Activated CD4-positive, alpha-beta T cell treated with anti-CD3 and anti-CD28 coated beads, Interleukin-2, Interleukin-6, amounts not matched to agents 100 ng/mL and 50 ng/mL, durations not matched to agents 16 hours and 8 hours (primary cell): Measurements from ENCODE around the gene RAPGEF4.

ENCODE experiments used
- DNase-seq: peaks from one replicate; pipeline ENCODE4 v3.0.0-alpha.2; 2020

The RAPGEF4 gene

DNA sequence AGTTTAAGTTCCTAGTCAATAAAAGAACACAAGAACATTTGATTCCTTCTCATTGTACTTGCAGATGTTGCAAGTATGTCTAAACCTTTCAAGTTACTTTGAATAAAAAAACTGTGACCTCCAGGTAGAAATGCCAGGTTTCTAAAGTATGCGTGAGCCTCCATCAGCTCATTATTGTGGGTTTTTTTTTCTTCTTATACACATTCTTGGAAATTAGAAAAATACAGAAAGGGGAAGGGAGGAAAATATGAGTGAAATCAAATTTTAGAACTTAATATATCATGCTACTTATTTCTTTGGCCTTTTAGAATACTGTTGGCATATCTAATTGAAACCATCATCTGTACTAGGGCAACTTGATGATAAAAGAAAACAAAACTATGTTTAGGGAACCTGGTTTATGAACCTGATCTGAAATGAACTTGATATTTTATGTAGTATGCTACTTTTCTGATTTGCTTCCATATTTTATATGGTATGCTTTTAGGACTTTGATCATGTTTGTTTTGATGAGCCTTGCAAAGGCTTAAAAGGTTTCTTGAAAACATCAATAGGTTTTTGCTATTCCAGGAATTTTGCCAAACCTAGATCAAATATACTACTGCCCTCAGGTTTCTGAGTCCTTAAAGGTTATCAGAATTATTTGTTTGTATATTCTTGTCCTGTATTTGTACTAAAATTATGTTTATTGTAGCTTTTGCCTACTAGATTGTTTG, 209.3 kb downstream of the RAPGEF4 start:
- no peak for DNase-seq

DNA sequence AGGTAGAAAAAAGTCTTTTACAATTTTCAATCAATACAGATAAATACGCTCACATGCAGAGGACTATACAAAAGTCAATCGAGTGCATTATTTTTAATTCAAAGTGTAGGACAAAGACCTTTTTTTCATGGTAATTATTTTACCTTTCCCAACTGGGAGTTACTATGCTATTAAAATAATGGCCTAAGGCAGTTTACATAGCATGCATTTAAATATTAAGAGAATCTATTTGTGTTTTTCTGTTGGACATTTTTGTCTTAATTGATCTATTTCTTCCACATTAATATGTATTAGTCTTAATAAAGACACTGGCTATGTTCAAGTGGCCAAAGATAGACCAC, 209.8 kb downstream of the RAPGEF4 start:
- DNase-seq: no peak

DNA sequence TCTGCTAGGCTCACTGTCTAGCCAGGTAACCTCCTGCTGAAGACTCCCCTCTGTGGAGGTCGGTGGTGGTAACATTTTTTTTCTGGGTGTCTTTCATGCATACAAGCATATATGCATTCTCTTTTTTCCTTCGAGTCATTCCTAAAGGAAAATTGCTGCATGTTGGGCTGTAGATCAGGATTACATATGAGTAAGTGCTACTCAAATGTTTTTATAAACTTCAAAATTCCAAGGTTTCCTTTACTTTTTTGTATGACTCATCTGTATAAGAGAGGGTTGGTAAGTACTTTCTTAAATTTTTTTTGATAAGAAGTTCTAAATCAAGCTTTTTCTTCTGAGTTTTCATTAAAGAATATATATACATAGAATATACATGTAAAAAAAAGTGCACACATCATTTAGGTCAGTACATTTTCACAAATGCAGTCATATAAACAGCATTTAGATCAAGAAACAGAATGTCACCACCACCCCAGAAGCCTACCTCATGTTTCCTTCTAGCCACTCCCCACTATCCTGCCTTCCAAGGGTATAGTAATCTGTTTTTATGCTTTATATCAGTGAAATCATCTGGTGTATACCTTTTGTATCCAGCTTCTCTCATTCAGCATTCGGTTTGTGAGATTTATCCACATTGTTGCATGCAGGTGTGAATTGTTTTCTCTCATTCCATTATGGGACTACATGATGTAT, 212.0 kb downstream of the RAPGEF4 start:
- no peak for DNase-seq

DNA sequence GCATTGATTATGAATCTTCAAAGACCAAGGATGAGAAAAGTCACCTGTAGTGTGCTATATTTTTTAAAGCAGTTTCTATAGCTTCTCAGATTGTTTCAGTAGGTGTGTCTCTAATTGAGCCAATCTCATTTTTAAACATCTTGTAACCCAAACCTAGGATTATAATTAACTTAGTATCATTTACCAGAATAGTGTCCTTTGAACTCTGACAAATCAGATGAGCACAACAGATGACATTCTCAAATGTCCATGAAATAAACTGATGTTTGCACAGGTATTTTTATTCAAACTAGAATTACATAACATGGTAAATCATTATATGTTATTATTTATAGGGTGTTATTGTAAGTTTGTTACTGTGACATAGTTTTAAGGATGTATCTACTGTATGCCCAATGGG, 213.9 kb downstream of the RAPGEF4 start:
- DNase-seq: no peak

GRCh38 chr2:172950565-172950964, 214.9 kb downstream of the RAPGEF4 start:
- DNase-seq: no peak

- no peak for DNase-seq
Observed at GRCh38 chr2:172951554-172951953, 215.9 kb downstream of the RAPGEF4 start.

- DNase-seq: no peak
Observed at GRCh38 chr2:172953411-172953810, 217.8 kb downstream of the RAPGEF4 start.

- no peak for DNase-seq
Observed at GRCh38 chr2:172953970-172954852, 218.6 kb downstream of the RAPGEF4 start.

GRCh38 chr2:172955587-172955986, 219.9 kb downstream of the RAPGEF4 start:
- DNase-seq: no peak

- no peak for DNase-seq
Observed at GRCh38 chr2:172957734-172958133, 222.1 kb downstream of the RAPGEF4 start.

DNA sequence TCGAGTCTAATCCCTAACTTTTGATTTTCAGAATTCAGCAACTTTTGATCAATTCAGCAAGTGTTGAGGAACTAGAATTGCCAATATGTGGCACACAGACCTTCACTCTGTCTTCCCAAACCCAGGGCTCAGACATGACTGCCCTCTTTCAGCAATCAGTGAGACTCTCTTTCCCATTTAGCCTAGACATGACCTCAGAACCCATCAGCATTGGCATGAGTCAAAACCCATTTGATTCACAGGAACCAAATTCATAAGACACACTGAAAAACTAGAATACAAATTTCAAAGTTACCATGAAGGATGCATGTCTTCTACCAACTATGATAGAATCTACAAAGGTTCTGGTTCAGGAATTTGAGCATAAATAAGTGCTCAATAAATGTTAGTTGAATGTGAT, 226.4 kb downstream of the RAPGEF4 start:
- no peak for DNase-seq

- DNase-seq: peak; percentile 25
Observed at GRCh38 chr2:172962824-172963223, 227.2 kb downstream of the RAPGEF4 start.

DNA sequence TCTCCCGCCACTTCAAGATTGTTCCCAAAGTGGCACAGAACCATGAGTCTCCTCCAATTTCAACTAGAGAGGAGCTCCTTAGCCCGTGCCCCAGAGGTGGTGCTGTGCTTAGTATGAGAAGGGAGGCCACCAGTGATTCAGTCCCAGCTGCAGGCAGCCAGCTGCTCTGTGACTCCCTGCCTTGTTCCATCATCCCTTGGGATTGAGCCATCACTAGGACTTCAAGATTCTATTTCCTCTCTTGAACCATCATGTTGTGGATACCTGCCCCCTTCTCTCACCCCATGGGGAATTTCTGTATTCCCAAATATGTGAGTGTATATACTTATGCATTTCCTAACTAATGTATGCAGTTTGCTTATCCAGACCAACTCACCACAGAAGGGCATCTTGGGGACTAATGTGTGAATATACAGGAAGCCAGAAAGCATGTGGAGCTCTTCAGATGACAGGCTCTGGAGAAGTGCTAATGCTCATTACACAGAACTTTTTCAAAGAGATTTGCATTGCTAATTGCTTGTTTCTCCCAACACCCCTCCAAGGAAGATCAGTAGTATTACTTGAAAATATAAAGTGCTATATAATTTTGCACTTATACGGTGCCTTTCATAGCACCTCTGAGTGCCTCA, 229.0 kb downstream of the RAPGEF4 start:
- no peak for DNase-seq

GRCh38 chr2:172965433-172966212, 230.0 kb downstream of the RAPGEF4 start:
- no peak for DNase-seq

DNA sequence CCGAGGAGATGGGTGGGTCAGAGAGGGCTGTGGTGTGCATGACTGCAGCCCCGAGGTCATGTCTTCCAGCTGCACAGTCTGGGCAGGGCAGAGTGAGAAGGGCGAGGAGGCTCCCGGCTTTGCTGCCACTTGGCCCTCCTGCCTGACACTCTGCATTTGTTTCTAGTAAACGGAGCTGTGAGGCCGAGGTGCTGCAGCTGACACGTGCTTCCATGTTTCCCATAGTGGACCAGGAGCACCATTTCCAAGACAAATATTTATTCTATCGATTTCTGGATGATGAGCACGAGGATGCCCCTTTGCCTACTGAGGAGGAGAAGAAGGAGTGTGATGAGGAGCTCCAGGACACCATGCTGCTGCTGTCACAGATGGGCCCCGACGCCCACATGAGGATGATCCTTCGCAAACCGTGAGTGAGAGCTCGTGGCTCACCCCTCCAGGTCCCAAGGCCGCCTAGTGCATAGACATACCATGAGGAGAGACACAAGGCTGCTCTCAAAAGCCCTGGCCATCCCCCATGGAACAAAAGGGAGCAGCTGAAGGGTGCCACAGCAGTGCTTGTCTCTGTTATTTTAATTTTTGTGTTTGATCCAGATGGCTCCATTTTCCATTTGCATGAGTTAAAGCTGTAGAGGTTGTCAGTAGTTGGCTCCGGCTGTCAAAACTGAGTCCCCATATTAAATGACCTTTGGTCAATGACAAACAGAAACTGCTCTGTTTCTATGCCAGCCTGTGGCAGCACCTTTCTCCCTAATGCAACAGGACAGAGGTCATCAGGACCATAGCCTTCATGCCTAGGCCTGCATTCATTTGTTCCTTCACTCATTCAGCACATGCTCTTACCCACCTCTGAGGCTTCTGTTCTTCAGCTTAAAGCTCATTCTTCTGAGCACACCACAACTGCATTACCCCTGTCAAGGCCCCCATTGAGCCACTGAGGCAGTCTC, 231.7 kb downstream of the RAPGEF4 start:
- DNase-seq: no peak

GRCh38 chr2:172968061-172968469, 232.4 kb downstream of the RAPGEF4 start:
- no peak for DNase-seq

GRCh38 chr2:172969166-172969565, 233.5 kb downstream of the RAPGEF4 start:
- no peak for DNase-seq

- DNase-seq: no peak
Observed at GRCh38 chr2:172969609-172970008, 234.0 kb downstream of the RAPGEF4 start.

DNA sequence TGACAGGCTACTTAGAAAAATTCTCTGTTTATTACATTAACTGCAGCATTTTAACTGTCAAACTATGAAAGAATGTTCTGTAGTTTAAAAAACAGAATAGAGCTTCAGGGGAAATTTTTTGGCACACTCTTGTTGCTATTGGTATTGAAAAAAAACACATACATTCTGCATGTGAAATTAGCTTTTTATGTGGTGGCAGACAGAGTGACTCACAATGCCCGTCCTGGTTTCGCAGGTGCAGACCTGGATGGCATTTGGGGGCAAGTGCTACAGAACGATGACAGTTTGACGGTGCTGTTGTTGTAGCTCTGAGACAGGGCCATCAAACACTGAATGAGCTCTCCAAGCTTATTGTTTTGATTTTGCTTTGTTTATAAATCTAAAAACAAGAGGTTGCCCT, 235.0 kb downstream of the RAPGEF4 start:
- DNase-seq: peak; percentile 42

DNA sequence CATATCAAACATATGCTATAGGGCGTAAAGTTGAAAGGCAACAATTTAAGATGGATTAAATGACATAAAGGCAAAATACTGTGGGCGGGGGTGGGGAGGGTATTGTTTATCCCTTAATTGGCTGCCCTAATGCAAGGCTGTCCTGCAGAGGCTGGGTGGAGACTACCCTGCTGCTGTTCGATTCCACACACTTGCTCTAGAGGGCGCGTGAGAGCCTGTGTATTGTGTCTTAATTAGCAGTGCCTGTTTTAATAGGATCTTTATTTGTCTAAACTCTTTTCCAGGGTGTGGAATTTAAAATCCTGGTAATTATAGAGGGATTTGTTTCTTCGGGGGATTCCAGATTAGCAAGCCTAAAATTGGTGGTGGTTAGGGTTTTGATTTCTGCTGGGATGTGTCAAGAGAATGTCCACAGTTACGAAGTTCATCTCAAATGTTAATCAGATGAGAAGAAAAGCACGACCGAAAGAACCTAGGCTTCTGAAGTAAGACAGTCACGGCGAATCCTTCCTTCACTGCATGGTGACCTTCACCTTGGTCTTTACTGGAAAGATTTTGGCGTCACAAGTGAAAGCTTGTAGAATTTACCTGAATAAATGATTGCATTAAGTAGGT, 236.5 kb downstream of the RAPGEF4 start:
- DNase-seq: peak; percentile 67

DNA sequence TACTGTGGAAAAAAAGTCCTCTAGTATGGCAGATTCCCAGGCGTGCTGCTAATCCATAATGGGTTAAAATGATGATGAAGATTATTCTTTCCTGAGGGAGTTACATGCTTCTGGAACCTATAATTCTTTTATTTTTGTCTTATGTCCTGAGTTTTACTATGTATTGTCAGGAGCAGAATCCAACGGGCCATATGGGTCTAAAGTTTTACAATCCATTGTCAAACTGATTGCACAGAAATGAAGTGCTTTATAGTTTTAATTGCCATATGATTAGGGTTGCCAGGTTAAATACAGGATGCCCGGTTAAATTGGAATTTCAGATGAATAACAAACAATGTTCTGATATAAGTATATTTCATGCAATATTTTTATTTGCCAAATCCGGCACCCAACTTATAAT, 239.1 kb downstream of the RAPGEF4 start:
- DNase-seq: no peak
